Peyer's patch (tissue), 4 donors: ENCODE data around the gene WIPF3. TPM values are rescaled to one million over a fixed set of nuclear protein-coding genes. Genes with fewer than 3 reads are reported as not detected.

Experiments
- DNase-seq, 3 donors: peaks; one replicate each; pipeline ENCODE4 v3.0.0-alpha.2; 2017 to 2019
- H3K27ac ChIP-seq, 4 donors: fragments of 200-600 bp; sonication (generic); one replicate each; pipeline ENCODE4 v1.5.1; 2016 to 2019
- H3K27me3 ChIP-seq, 2 donors: fragments of 200-600 bp; sonication (generic); one replicate each; pipeline ENCODE4 v1.5.1; 2019
- H3K36me3 ChIP-seq, 3 donors: fragments of 200-600 bp; sonication (generic); one replicate each; pipeline ENCODE4 v1.5.1; 2016 to 2019
- H3K4me1 ChIP-seq, 4 donors: fragments of 200-600 bp; sonication (generic); one replicate each; pipeline ENCODE4 v1.5.1; 2016 to 2019
- H3K4me3 ChIP-seq, 4 donors: fragments of 200-600 bp; sonication (generic); 1 replicate in 3 of 4; 2 replicates in 1 of 4; pipeline ENCODE4 v1.5.1; 2016 to 2019; ENCODE audit warnings: mild to moderate bottlenecking in 1 of 4
- H3K9me3 ChIP-seq, 4 donors: fragments of 200-600 bp; sonication (generic); one replicate each; pipeline ENCODE4 v1.5.1; 2016 to 2019; ENCODE audit warnings: mild to moderate bottlenecking in 1 of 4
- CTCF ChIP-seq, 6 experiments: fragments of 450-650 bp in 4 of 6; fragments of 200-600 bp in 2 of 6; sonication (generic) in 1 of 6; IDR thresholded peaks; one replicate each; pipeline ENCODE4 v1.5.1; 2017 to 2019; ENCODE audit warnings: antibody characterized with exemption in 6 of 6, mild to moderate bottlenecking in 3 of 6, moderate library complexity in 1 of 6
- POLR2A ChIP-seq, 2 donors: fragments of 450-650 bp; IDR thresholded peaks; one replicate each; pipeline ENCODE4 v1.5.1; 2017; ENCODE audit warnings: antibody characterized with exemption in 2 of 2, mild to moderate bottlenecking in 2 of 2, moderate library complexity in 2 of 2
- total RNA-seq, 4 donors: library from RNA; depleted of rRNA; stranded (reverse); fragments of >200 nt; gene quantifications; one replicate each; pipeline ENCODE4 v1.1.0, GENCODE V29; 2016

Gene WIPF3
- total RNA-seq, 4 donors from 2014 or later, result 0.66 to 2.5 (median 0.83) TPM; not detected in 1

- H3K4me1 ChIP-seq, result peaks cover 0 to 23% (median 3%) of the 10 kb centered on the region in 4 donors
- H3K36me3 ChIP-seq, result no peaks in the 10 kb centered on the region
- no peak overlapping the region for H3K4me3 ChIP-seq
- H3K27ac ChIP-seq, result no peak overlapping the region
- H3K9me3 ChIP-seq, result no peaks in the 10 kb centered on the region
- H3K27me3 ChIP-seq, result peaks cover 0 to 5% of the 10 kb centered on the region in 2 donors
- no peak for TF ChIP-seq CTCF (IDR thresholded peaks at IDR 0.05)
- no peak for TF ChIP-seq POLR2A (IDR thresholded peaks at IDR 0.05)
- no peak for DNase-seq
Observed at GRCh38 chr7:29810297-29810696, 4.0 kb downstream of the WIPF3 start.

DNA sequence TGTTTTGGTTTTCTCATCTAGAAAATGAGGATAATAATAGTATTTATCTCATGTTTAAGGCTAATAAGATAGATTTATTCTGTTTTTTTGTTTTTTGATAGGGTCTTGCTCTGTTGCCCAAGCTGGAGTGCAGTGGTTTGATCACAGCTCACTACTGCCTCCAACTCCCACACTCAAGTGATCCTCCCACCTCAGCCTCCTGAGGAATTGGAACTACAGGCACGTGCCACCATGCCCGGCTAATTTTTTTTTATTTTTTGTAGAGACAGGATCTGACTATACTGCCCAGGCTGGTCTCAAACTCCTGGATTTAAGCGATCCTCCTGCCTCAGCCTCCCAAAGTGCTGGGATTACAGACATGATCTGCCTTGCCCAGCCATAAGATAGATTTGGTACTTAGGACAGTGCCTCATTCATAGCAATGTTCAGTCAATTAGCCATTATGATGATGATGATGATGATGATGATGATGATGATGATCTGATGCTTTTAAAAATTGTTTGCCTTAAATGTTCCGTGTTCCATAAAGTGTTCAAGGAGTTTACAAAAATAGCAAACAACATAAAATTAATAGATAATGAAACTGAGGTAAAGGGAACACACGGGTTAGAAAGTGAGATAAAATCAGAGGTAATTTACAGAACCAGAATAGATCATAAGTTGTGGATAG is 4.6 kb downstream of the WIPF3 start:
- Histone ChIP-seq H3K4me1 (peaks cover 0 to 20% (median 3%) of the 10 kb centered on the region in 4 donors), H3K9me3 (no peaks in the 10 kb centered on the region), H3K27ac (no peak overlapping the region), H3K4me3 (no peak overlapping the region), H3K36me3 (no peaks in the 10 kb centered on the region), H3K27me3 (peaks cover 0 to 3% of the 10 kb centered on the region in 2 donors)
- TF ChIP-seq CTCF (IDR thresholded peaks at IDR 0.05) (no peak), POLR2A (IDR thresholded peaks at IDR 0.05) (no peak)
- no peak for DNase-seq

DNA sequence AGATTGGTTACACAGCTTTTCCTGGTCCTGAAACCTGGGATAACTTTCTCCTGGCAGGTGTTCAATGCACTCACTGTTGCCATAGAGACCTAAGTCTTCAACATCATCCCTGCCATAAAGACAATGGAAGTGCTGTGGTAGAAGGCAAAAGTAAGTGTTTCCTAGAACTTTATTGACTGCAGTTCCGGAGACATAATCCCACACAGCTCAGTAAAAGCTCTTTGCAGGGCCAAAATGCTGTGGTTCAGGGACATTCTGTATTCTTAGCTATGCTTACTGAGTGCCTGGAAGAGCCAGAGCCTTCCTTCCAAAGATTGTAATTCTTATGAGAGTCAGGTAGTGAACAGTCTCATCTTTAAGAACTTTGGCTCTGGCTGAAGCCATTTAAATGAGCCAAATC is 5.3 kb downstream of the WIPF3 start:
- Histone ChIP-seq H3K4me3 (no peak overlapping the region), H3K9me3 (no peaks in the 10 kb centered on the region), H3K36me3 (no peaks in the 10 kb centered on the region), H3K4me1 (peaks cover 0 to 18% (median 2%) of the 10 kb centered on the region in 4 donors), H3K27ac (no peak overlapping the region), H3K27me3 (no peaks in the 10 kb centered on the region)
- TF ChIP-seq POLR2A (IDR thresholded peaks at IDR 0.05) (no peak), CTCF (IDR thresholded peaks at IDR 0.05) (no peak)
- DNase-seq, result no peak

GRCh38 chr7:29812185-29812876 is 6.0 kb downstream of the WIPF3 start:
- Histone ChIP-seq H3K27me3 (no peaks in the 10 kb centered on the region), H3K27ac (no peak overlapping the region), H3K36me3 (no peaks in the 10 kb centered on the region), H3K4me1 (peaks cover 0 to 11% (median 0%) of the 10 kb centered on the region in 4 donors), H3K4me3 (no peak overlapping the region), H3K9me3 (no peaks in the 10 kb centered on the region)
- TF ChIP-seq POLR2A (IDR thresholded peaks at IDR 0.05) (no peak), CTCF (IDR thresholded peaks at IDR 0.05) (no peak)
- DNase-seq, result no peak

GRCh38 chr7:29815181-29816105 is 9.1 kb downstream of the WIPF3 start:
- H3K4me1 ChIP-seq, result peaks cover 0 to 9% (median 0%) of the 10 kb centered on the region in 4 donors
- no peaks in the 10 kb centered on the region for H3K27me3 ChIP-seq
- no peak overlapping the region for H3K4me3 ChIP-seq
- H3K27ac ChIP-seq, result no peak overlapping the region
- DNase-seq, result no peak
- TF ChIP-seq POLR2A (IDR thresholded peaks at IDR 0.05) (no peak), CTCF (IDR thresholded peaks at IDR 0.05) (no peak)
- H3K9me3 ChIP-seq, result no peaks in the 10 kb centered on the region
- H3K36me3 ChIP-seq, result no peaks in the 10 kb centered on the region
